Activated CD8-positive, alpha-beta T cell treated with anti-CD3 and anti-CD28 coated beads, Interleukin-2, amount 10 ng/mL, durations not matched to agents 7 days and 5 days (primary cell): ENCODE data around the gene RPS3A. TPM values are rescaled to one million over a fixed set of nuclear protein-coding genes. Genes with fewer than 3 reads are reported as not detected.
"Not testable (repeated sequence)": the region's sequence is repeated elsewhere in the genome, so short reads cannot be mapped to it uniquely, and the experiment has no call there.

ENCODE experiments used
- ATAC-seq: fragments of 150-1000 bp; cut with Tn5 transposase; one replicate; pipeline ENCODE4 v1.10.0; 2021; ENCODE audit warnings: moderate library complexity
- CTCF ChIA-PET: fragments of 350-600 bp; sonication (Branson Sonifier 250); formaldehyde crosslinking; loops from one replicate; lab custom pipeline; 2021; ENCODE audit warnings: antibody characterized with exemption; lab: Charles Lee
- POLR2A ChIA-PET: fragments of 350-600 bp; sonication (Branson Sonifier 250); formaldehyde crosslinking; loops from one replicate; lab custom pipeline; 2021; ENCODE audit warnings: antibody characterized with exemption; lab: Charles Lee
- DNase-seq: peaks from one replicate; pipeline ENCODE4 v3.0.0-alpha.2; 2020
- H3K27ac Mint-ChIP-seq: one replicate; pipeline ENCODE4 v1.8.0; 2021; ENCODE audit warnings: mild to moderate bottlenecking, mixed read lengths
- H3K27me3 Mint-ChIP-seq: one replicate; pipeline ENCODE4 v1.8.0; 2021; ENCODE audit warnings: low read depth, mixed read lengths
- H3K36me3 Mint-ChIP-seq: one replicate; pipeline ENCODE4 v1.8.0; 2021; ENCODE audit warnings: low read depth, mixed read lengths
- H3K4me1 Mint-ChIP-seq: one replicate; pipeline ENCODE4 v1.8.0; 2021; ENCODE audit warnings: low read depth, mixed read lengths
- H3K4me3 Mint-ChIP-seq: one replicate; pipeline ENCODE4 v1.8.0; 2021; ENCODE audit warnings: mild to moderate bottlenecking, mixed read lengths
- H3K9me3 Mint-ChIP-seq: one replicate; pipeline ENCODE4 v1.8.0; 2022; ENCODE audit warnings: mixed read lengths; ENCODE audit not compliant: insufficient read depth
- total RNA-seq, 2 experiments: library from RNA; stranded (reverse); gene quantifications; one replicate each; pipeline ENCODE4 v1.2.3, GENCODE V29; 2021

RPS3A gene
- total RNA-seq, 2 experiments from 2014 or later: 1,540 to 1,580 TPM

GRCh38 chr4:151114986-151115385, 15.6 kb downstream of the RPS3A start:
- H3K4me3 Mint-ChIP-seq: no peak overlapping the region
- no peak for ATAC-seq
- H3K36me3 Mint-ChIP-seq: peaks cover 7% of the 10 kb centered on the region
- DNase-seq: no peak
- no peaks in the 10 kb centered on the region for H3K27me3 Mint-ChIP-seq
- CTCF ChIA-PET: interaction anchor here (0.9 kb wide), 1 partner anchor 16 kb away, joined by 4 read pairs; no protein-coding TSS in a partner anchor
- no peaks in the 10 kb centered on the region for H3K4me1 Mint-ChIP-seq
- POLR2A ChIA-PET: no interaction called here
- no peaks in the 10 kb centered on the region for H3K9me3 Mint-ChIP-seq
- H3K27ac Mint-ChIP-seq: no peak overlapping the region

DNA sequence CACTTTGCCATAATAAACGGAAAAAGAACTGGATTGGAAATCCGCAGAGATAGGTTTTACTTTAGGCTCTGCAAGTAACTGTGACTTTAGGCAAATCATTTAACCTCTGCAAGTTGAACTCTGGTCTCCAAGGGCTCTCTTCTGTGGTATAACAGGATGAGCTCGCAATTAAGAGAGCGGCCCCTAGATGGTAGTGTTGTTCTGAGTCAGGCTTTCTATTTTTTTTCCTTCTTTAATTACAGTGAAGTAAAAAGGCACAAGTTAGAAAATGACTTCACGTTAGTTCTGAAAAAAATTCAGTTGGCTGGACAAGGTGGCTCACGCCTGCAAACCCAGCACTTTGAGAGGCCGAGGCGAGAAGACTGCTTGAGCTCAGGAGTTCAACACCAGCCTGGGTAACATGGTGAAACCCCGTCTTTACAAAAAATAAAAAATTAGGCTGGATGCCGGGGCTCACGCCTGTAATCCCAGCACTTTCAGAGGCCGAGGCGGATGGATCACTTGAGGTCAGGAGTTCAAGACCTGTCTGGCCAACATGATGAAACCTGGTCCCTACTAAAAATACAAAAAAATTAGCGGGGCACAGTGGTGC, 18.0 kb downstream of the RPS3A start:
- Mint-ChIP-seq H3K36me3 (peaks cover 3% of the 10 kb centered on the region), H3K9me3 (no peaks in the 10 kb centered on the region), H3K27me3 (no peaks in the 10 kb centered on the region), H3K27ac (no peak overlapping the region), H3K4me3 (no peak overlapping the region), H3K4me1 (peaks cover 3% of the 10 kb centered on the region)
- CTCF ChIA-PET: interaction anchor here (0.6 to 2.5 kb wide), 16 partner anchors 10 to 761 kb away, joined by 3 to 20 read pairs (median 3); no protein-coding TSS in a partner anchor
- POLR2A ChIA-PET: no interaction called here
- DNase-seq (peak; percentile 70), ATAC-seq (peak; percentile 77)

GRCh38 chr4:151129796-151130195, 30.4 kb downstream of the RPS3A start:
- H3K4me1 Mint-ChIP-seq: no peaks in the 10 kb centered on the region
- CTCF ChIA-PET: interaction anchor here (1.6 kb wide), 1 partner anchor 8 kb away, joined by 6 read pairs; no protein-coding TSS in a partner anchor
- POLR2A ChIA-PET: no interaction called here
- DNase-seq (no peak), ATAC-seq (no peak)
- H3K4me3 Mint-ChIP-seq: no peak overlapping the region
- no peaks in the 10 kb centered on the region for H3K9me3 Mint-ChIP-seq
- peaks cover 2% of the 10 kb centered on the region for H3K27me3 Mint-ChIP-seq
- H3K27ac Mint-ChIP-seq: no peak overlapping the region
- H3K36me3 Mint-ChIP-seq: no peaks in the 10 kb centered on the region

GRCh38 chr4:151133311-151133710, 33.9 kb downstream of the RPS3A start:
- POLR2A ChIA-PET: no interaction called here
- CTCF ChIA-PET: no interaction called here
- no peak overlapping the region for H3K4me3 Mint-ChIP-seq

DNA sequence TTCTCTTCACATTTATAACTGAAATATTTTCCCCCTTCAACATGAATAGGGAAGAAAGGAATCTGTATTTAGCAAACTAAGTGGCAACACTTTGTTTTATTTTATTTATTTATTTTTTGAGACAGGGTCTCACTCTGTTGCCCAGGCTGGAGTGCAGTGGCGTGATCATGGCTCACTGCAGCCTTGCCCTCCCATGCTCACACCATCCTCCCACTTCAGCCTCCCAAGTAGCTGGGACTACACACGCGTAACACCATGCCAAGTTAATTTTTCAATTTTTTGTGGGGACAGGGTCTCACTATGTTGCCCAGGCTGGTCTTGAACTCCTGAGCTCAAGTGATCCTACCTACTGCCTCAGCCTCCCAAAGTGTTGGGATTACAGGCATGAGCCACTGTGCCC, 36.6 kb downstream of the RPS3A start:
- H3K36me3 Mint-ChIP-seq, ATAC-seq, H3K9me3 Mint-ChIP-seq, H3K4me3 Mint-ChIP-seq, DNase-seq, H3K4me1 Mint-ChIP-seq, H3K27me3 Mint-ChIP-seq, H3K27ac Mint-ChIP-seq, CTCF ChIA-PET, POLR2A ChIA-PET: not testable (repeated sequence)

More at GRCh38 chr4:151133311-151133710, 33.9 kb downstream of the RPS3A start:
- H3K36me3 Mint-ChIP-seq: no peaks in the 10 kb centered on the region
- no peaks in the 10 kb centered on the region for H3K4me1 Mint-ChIP-seq
- no peaks in the 10 kb centered on the region for H3K9me3 Mint-ChIP-seq
- no peak overlapping the region for H3K27ac Mint-ChIP-seq
- H3K27me3 Mint-ChIP-seq: peaks cover 2% of the 10 kb centered on the region
- DNase-seq (no peak), ATAC-seq (no peak)

GRCh38 chr4:151139814-151140213, 40.4 kb downstream of the RPS3A start:
- Mint-ChIP-seq H3K4me3 (no peak overlapping the region), H3K36me3 (no peaks in the 10 kb centered on the region), H3K9me3 (no peaks in the 10 kb centered on the region), H3K27ac (no peak overlapping the region), H3K27me3 (peaks cover 2% of the 10 kb centered on the region), H3K4me1 (no peaks in the 10 kb centered on the region)
- POLR2A ChIA-PET: no interaction called here
- DNase-seq: no peak
- CTCF ChIA-PET: interaction anchor here (1.1 kb wide), 1 partner anchor 22 kb away, joined by 3 read pairs; no protein-coding TSS in a partner anchor
- no peak for ATAC-seq

GRCh38 chr4:151142758-151143157, 43.3 kb downstream of the RPS3A start:
- no peak overlapping the region for H3K27ac Mint-ChIP-seq
- H3K36me3 Mint-ChIP-seq: no peaks in the 10 kb centered on the region
- no peak overlapping the region for H3K4me3 Mint-ChIP-seq
- no peak for ATAC-seq
- no peaks in the 10 kb centered on the region for H3K4me1 Mint-ChIP-seq
- no peak for DNase-seq
- peaks cover 2% of the 10 kb centered on the region for H3K27me3 Mint-ChIP-seq
- no peaks in the 10 kb centered on the region for H3K9me3 Mint-ChIP-seq
- CTCF ChIA-PET: no interaction called here
- POLR2A ChIA-PET: no interaction called here

DNA sequence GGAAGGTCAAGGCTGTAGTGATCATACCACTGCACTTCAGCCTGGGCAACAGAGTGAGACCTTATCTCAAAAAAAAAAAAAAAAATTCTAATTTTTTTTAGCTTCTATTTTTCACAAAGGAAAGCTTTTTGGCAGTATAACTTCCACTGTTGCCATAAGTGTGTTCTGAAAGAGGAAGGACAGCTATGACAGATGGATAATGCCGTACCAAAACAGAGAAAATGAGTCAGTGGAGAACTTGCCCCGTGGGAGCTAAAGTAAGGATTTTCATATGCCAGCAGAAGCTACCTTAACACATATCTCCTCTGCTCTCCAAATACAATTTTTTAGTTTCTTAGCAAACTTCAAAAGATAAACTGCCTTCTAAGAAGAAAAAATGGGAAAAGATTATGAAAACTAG, 43.7 kb downstream of the RPS3A start:
- POLR2A ChIA-PET: no interaction called here
- DNase-seq (no peak), ATAC-seq (no peak)
- CTCF ChIA-PET: no interaction called here
- Mint-ChIP-seq H3K36me3 (no peaks in the 10 kb centered on the region), H3K27me3 (peaks cover 5% of the 10 kb centered on the region), H3K9me3 (no peaks in the 10 kb centered on the region), H3K4me1 (no peaks in the 10 kb centered on the region), H3K4me3 (no peak overlapping the region), H3K27ac (no peak overlapping the region)

DNA sequence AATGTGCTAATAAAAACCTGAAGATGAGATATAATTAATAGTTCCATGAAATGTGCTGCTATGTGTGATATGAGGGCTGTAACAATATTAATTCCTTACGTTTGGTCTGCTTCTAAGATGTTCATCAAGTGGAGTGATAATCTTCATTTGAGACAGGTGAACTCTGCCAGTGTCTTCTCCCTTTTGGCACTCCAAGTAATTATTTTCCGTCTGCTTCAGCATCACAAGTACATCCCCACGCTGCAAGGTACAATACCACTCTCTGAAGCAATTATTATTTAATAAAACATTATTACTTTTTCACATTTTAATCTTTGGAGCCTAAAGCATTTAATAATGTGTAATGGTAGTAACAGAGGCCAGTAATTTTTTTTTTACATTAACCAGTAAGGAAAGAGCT, 44.4 kb downstream of the RPS3A start:
- POLR2A ChIA-PET: no interaction called here
- ATAC-seq (no peak), DNase-seq (no peak)
- no peak overlapping the region for H3K4me3 Mint-ChIP-seq
- H3K27ac Mint-ChIP-seq: no peak overlapping the region
- CTCF ChIA-PET: no interaction called here
- no peaks in the 10 kb centered on the region for H3K9me3 Mint-ChIP-seq
- H3K36me3 Mint-ChIP-seq: no peaks in the 10 kb centered on the region
- no peaks in the 10 kb centered on the region for H3K4me1 Mint-ChIP-seq
- H3K27me3 Mint-ChIP-seq: peaks cover 5% of the 10 kb centered on the region

- Mint-ChIP-seq H3K27ac (no peak overlapping the region), H3K9me3 (no peaks in the 10 kb centered on the region), H3K4me3 (no peak overlapping the region), H3K36me3 (no peaks in the 10 kb centered on the region), H3K4me1 (no peaks in the 10 kb centered on the region), H3K27me3 (peaks cover 5% of the 10 kb centered on the region)
- CTCF ChIA-PET: no interaction called here
- POLR2A ChIA-PET: no interaction called here
- ATAC-seq (no peak), DNase-seq (no peak)
Measured at GRCh38 chr4:151144329-151145072, 45.1 kb downstream of the RPS3A start.

GRCh38 chr4:151147000-151147399, 47.6 kb downstream of the RPS3A start:
- DNase-seq (no peak), ATAC-seq (no peak)
- ChIA-PET CTCF (no interaction called here), POLR2A (no interaction called here)
- Mint-ChIP-seq H3K9me3 (no peaks in the 10 kb centered on the region), H3K4me1 (no peaks in the 10 kb centered on the region), H3K4me3 (no peak overlapping the region), H3K36me3 (no peaks in the 10 kb centered on the region), H3K27me3 (peaks cover 10% of the 10 kb centered on the region), H3K27ac (no peak overlapping the region)

- ATAC-seq: no peak
- no peaks in the 10 kb centered on the region for H3K4me1 Mint-ChIP-seq
- H3K4me3 Mint-ChIP-seq: no peak overlapping the region
- H3K27ac Mint-ChIP-seq: no peak overlapping the region
- H3K36me3 Mint-ChIP-seq: no peaks in the 10 kb centered on the region
- ChIA-PET POLR2A (no interaction called here), CTCF (no interaction called here)
- H3K9me3 Mint-ChIP-seq: no peaks in the 10 kb centered on the region
- H3K27me3 Mint-ChIP-seq: peaks cover 10% of the 10 kb centered on the region
- DNase-seq: no peak
Measured at GRCh38 chr4:151148261-151148660, 48.8 kb downstream of the RPS3A start.
